SK-N-MC (cell line): Measurements from ENCODE around the gene STRBP.
A peak's percentile ranks its signal among the peaks of the same experiment; 100 is the strongest.

Experiments
- DNase-seq: peaks from one replicate; pipeline ENCODE4 v3.0.0-alpha.2; 2011; ENCODE audit warnings: low read depth, low spot score
- H3K27ac ChIP-seq: fragments of 200-600 bp; sonication (generic); 2 replicates; pipeline ENCODE4 v1.5.1; 2016; ENCODE audit warnings: mixed run types
- H3K36me3 ChIP-seq: fragments of 200-600 bp; sonication (generic); 2 replicates; pipeline ENCODE4 v1.6.1; 2017; ENCODE audit warnings: antibody characterized with exemption, low read length, mixed read lengths; ENCODE audit not compliant: insufficient read depth
- H3K4me3 ChIP-seq: fragments of 200-600 bp; sonication (generic); 2 replicates; pipeline ENCODE4 v1.5.1; 2016
- H3K9ac ChIP-seq: fragments of 200-600 bp; sonication (generic); 2 replicates; pipeline ENCODE4 v1.8.0; 2017; ENCODE audit warnings: mixed run types, mixed read lengths; ENCODE audit not compliant: insufficient read length
- H3K9me3 ChIP-seq: fragments of 200-600 bp; sonication (generic); 2 replicates; pipeline ENCODE4 v1.6.1; 2017; ENCODE audit warnings: low read depth, mild to moderate bottlenecking, antibody characterized with exemption, low read length, moderate library complexity, mixed read lengths
- EZH2 ChIP-seq: fragments of 200-600 bp; sonication (generic); IDR thresholded peaks from one replicate; pipeline ENCODE4 v1.6.1; 2017; ENCODE audit warnings: antibody characterized with exemption
- FOXP2 ChIP-seq: optimal IDR thresholded peaks from 2 replicates; pipeline ENCODE3; 2011; ENCODE audit warnings: mild to moderate bottlenecking, moderate library complexity; ENCODE audit not compliant: insufficient read depth; ENCODE audit errors: extremely low read length, control extremely low read depth
- POLR2AphosphoS5 ChIP-seq: IDR thresholded peaks from 2 replicates; pipeline ENCODE4 v1.6.1; 2012; ENCODE audit warnings: mild to moderate bottlenecking, low read depth, low read length, borderline replicate concordance

The STRBP gene

DNA sequence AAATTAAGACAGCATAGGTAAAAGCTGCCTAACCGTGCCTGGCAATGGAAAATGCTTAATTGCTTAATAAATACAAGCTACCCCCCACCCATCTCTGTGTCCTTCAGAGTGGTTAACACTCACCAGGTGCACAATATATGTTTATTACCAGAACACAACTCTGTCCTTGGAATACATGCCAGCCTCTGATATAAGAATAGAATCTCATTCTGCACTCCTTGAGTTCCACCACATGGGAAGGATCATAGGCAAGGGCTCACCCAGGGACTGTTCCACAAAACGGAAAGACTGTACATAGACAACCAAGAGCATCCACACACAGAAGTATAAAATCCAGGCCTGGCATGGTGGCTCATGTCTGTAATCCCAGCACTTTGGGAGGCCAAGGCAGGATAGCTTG, 91.4 kb downstream of the STRBP start:
- TF ChIP-seq EZH2 (no peak), FOXP2 (no peak), POLR2AphosphoS5 (no peak)
- Histone ChIP-seq H3K9me3 (no peaks in the 10 kb centered on the region), H3K36me3 (peaks cover 9% of the 10 kb centered on the region), H3K4me3 (no peak overlapping the region), H3K27ac (peak overlapping the region; percentile 67; the same call in 1 of the 2 replicates), H3K9ac (no peak overlapping the region)
- DNase-seq = no peak

- no peaks in the 10 kb centered on the region for H3K9me3 ChIP-seq
- peaks cover 9% of the 10 kb centered on the region for H3K36me3 ChIP-seq
- peak overlapping the region; percentile 14 for H3K9ac ChIP-seq
- TF ChIP-seq FOXP2 (no peak), POLR2AphosphoS5 (no peak), EZH2 (no peak)
- peak overlapping the region; percentile 46; the same call in 1 of the 2 replicates for H3K4me3 ChIP-seq
- no peak for DNase-seq
- H3K27ac ChIP-seq = peak overlapping the region; percentile 67; the same call in 1 of the 2 replicates
These were observed 92.3 kb downstream of the STRBP start for GRCh38 chr9:123175854-123176629.

GRCh38 chr9:123174887-123175518, 93.4 kb downstream of the STRBP start:
- H3K36me3 ChIP-seq = peaks cover 9% of the 10 kb centered on the region
- no peak overlapping the region for H3K9ac ChIP-seq
- H3K27ac ChIP-seq = no peak overlapping the region
- no peak for TF ChIP-seq EZH2
- TF ChIP-seq FOXP2 = no peak
- TF ChIP-seq POLR2AphosphoS5 = no peak
- no peaks in the 10 kb centered on the region for H3K9me3 ChIP-seq
- no peak overlapping the region for H3K4me3 ChIP-seq
- DNase-seq = no peak

GRCh38 chr9:123174079-123174478, 94.3 kb downstream of the STRBP start:
- Histone ChIP-seq H3K27ac (no peak overlapping the region), H3K4me3 (no peak overlapping the region), H3K9ac (no peak overlapping the region), H3K9me3 (no peaks in the 10 kb centered on the region), H3K36me3 (peaks cover 9% of the 10 kb centered on the region)
- no peak for TF ChIP-seq EZH2
- no peak for TF ChIP-seq POLR2AphosphoS5
- TF ChIP-seq FOXP2 = no peak
- DNase-seq = no peak

- DNase-seq = no peak
- Histone ChIP-seq H3K27ac (no peak overlapping the region), H3K4me3 (no peak overlapping the region), H3K36me3 (peaks cover 4% of the 10 kb centered on the region; the same call in 1 of the 2 replicates), H3K9ac (no peak overlapping the region), H3K9me3 (no peaks in the 10 kb centered on the region)
- no peak for TF ChIP-seq EZH2
- TF ChIP-seq POLR2AphosphoS5 = no peak
- TF ChIP-seq FOXP2 = no peak
These were observed 98.5 kb downstream of the STRBP start for GRCh38 chr9:123169926-123170325.

DNA sequence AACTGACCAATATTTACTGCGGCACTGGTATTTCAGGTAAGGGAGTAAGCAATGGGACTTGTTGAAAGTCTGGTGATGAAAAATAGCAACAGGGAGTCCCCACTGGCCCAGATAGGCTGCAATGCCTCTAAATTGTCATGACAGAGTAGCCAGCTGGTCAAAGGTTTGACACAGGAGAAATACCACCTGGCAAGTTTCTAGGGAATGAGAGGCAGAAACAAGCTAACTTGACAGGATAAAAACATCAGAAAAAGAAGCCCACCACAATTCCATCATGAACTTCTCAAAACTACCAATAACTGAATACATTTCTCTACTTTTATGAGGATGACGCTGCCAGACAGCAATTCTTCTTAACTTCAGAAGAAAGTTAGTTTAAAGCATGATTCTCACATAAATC, 99.8 kb downstream of the STRBP start:
- H3K9me3 ChIP-seq = no peaks in the 10 kb centered on the region
- H3K36me3 ChIP-seq = peaks cover 4% of the 10 kb centered on the region; the same call in 1 of the 2 replicates
- H3K27ac ChIP-seq = no peak overlapping the region
- H3K9ac ChIP-seq = no peak overlapping the region
- no peak for DNase-seq
- TF ChIP-seq FOXP2 = no peak
- no peak for TF ChIP-seq EZH2
- no peak for TF ChIP-seq POLR2AphosphoS5
- no peak overlapping the region for H3K4me3 ChIP-seq

- DNase-seq = no peak
- H3K36me3 ChIP-seq = no peaks in the 10 kb centered on the region
- H3K4me3 ChIP-seq = no peak overlapping the region
- no peak overlapping the region for H3K27ac ChIP-seq
- no peaks in the 10 kb centered on the region for H3K9me3 ChIP-seq
- TF ChIP-seq EZH2 = no peak
- TF ChIP-seq FOXP2 = no peak
- TF ChIP-seq POLR2AphosphoS5 = no peak
- no peak overlapping the region for H3K9ac ChIP-seq
These were observed 100.9 kb downstream of the STRBP start for GRCh38 chr9:123167474-123167873.

GRCh38 chr9:123165813-123166212, 102.6 kb downstream of the STRBP start:
- H3K36me3 ChIP-seq = no peaks in the 10 kb centered on the region
- no peaks in the 10 kb centered on the region for H3K9me3 ChIP-seq
- no peak overlapping the region for H3K4me3 ChIP-seq
- H3K9ac ChIP-seq = no peak overlapping the region
- DNase-seq = no peak
- no peak overlapping the region for H3K27ac ChIP-seq
- no peak for TF ChIP-seq POLR2AphosphoS5
- TF ChIP-seq FOXP2 = no peak
- no peak for TF ChIP-seq EZH2
